NCI-H2196 treated with DMSO at 0.1 percent for 48 hours (cell line): ENCODE measurements around the gene IFITM2.
"Not testable (repeated sequence)": the region's sequence is repeated elsewhere in the genome, so short reads cannot be mapped to it uniquely, and the experiment has no call there.

ENCODE experiments used
- DNase-seq: peaks from one replicate; lab custom pipeline; 2025; ENCODE audit not compliant: unreplicated experiment; lab: John Stamatoyannopoulos, UW

Gene IFITM2

DNA sequence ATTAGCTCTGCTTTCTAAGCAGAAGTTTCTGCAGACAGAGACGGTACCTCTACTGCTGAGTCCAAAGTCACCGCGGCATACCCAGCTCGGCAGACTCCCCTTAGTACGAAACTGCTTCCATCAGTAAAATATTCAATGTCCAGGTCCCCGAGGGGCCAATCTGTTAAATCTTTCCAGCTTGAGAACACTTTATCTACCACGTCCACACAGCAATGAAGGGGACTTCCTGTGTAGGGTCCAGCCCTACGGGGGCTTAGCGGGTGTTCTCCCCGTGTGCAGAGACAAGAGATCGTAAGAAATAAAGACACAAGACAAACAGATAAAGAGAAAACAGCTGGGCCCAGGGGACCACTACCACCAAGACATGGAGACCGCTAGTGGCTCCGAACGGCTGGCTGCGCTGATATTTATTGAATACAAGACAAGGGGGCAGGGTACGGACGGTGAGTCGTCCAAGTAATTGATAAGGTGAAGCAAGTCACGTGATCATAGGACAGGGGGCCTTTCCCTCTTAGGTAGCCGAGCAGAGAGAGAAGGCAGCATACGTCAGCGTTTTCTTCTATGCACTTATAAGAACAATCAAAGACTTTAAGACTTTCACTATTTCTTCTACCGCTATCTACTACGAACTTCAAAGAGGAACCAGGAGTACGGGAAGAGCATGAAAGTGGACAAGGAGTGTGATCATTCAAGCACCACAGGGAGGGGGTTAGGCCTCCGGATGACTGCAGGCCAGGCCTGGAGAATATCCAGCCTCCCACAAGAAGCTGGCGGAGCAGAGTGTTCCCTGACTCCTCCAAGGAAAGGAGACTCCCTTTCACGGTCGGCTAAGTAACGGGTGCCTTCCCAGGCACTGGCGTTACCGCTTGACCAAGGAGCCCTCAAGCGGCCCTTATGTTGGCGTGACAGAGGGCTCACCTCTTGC lies 17.2 kb downstream of the IFITM2 start:
- not testable (repeated sequence) for DNase-seq

DNA sequence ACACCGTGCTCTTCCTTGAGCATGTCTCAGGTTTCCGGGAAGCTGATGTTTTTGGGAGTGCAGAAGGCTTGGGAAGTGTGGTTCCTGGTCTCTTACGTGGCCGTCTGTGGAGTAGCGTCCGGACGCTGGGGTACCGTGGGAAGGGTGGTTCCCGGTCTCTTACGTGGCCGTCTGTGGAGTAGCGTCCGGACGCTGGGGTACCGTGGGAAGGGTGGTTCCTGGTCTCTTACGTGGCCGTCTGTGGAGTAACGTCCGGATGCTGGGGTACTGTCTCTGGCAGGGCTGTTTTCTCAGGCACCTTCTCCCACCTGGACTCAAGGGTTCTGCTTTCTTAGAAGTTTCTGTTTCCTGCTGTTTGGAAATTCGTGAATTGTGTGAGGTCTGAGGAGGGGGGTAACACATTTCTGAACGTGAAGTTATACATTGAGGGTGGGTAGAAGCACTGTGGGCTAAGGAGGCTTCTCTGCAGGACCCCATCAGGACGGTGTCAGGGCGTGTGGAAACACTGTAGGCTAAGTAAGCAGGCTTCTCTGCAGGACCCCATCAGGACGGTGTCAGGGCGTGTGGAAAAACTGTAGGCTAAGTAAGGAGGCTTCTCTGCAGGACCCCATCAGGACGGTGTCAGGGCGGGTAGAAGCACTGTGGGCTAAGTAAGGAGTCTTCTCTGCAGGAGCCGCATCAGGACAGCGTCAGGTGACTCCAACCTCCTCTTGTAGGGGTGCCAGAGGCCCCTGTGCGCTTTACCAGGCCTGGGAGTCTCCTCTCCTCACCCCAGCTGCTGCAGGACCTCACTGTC lies 18.4 kb downstream of the IFITM2 start:
- no peak for DNase-seq

DNA sequence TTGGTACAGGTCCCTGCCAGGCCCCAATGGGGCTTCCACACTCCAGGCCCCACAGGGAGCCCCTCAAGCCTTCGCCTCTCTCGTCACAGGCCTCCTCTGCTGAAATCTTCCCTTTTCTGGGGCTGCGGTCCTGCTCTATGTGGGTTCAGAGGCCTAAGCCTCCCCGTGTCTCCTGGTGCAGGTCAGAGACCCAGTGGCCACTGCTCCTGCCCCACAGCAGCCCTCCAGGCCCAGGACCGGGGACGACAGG lies 18.9 kb downstream of the IFITM2 start:
- DNase-seq = no peak

DNA sequence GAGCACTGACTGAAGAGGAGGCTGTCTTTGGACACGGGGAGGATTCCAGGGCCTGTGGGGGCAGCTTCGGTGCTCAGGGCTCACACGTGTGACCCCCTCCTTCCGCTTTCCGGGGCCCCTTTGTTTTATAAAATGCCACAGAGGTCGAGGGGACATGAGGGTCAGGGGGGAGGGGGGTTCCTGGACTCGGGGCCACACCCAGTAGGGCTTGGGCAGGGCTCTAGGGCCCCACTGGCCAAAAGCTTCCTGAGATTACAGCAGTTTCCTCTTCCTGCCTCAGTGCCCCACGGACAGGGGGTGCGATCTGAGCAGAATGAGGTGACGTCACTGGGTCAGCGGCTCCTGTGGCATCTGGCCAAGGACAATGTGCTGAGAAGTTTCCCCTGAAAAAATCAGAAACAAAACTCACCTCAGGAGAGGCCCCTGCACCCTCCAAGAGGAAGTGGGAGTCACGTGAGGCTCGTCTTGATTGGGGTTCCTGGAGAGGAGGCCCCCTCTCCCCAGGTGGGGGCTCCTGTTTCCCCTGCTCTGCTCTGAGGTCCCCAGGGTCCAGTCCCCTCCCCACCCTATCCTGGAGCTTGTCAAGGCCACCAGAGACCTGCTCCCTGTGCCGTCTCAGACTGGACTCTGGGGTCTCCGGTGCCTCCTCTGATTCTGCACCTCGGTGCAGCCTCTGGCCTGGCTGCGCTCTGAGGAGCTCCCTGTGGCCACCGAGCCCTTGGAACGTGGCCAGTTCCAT lies 19.4 kb downstream of the IFITM2 start:
- DNase-seq = no peak

DNA sequence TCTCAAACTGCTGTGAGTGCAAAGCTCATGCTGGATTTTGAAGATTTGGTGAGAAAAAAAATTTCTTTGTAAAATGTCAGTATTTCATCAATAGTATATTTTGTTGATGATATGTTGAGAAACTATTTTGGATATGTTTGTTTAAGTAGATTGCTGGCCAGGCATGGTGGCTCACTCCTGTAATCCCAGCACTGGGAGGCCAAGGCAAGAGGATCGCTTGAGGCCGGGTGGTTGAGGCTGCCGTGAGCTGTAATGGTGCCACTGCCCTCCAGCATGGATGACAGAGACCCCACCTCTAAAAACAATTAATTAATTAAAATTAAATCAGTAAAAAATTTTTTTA lies 19.9 kb downstream of the IFITM2 start:
- DNase-seq = no peak

DNA sequence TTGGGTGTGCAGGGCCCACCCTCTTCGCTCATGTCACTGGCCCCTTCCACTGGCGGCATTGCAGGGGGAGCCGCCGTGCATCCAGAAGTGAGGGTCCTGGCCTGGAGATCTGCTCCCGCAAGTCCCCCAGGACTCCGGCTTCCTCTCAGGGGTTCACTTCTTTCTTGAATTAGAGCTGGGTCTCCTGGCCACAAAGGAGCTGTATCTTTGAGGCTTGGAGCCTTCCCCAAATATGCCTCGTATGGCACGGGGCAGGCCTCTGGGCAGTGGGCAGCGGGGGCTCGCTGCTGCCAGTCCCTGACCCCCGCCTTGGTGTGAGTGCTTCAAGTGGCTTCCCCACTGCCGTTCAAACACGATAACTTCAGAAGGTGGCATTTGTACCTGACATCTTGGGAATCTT lies 20.4 kb downstream of the IFITM2 start:
- DNase-seq = no peak

DNA sequence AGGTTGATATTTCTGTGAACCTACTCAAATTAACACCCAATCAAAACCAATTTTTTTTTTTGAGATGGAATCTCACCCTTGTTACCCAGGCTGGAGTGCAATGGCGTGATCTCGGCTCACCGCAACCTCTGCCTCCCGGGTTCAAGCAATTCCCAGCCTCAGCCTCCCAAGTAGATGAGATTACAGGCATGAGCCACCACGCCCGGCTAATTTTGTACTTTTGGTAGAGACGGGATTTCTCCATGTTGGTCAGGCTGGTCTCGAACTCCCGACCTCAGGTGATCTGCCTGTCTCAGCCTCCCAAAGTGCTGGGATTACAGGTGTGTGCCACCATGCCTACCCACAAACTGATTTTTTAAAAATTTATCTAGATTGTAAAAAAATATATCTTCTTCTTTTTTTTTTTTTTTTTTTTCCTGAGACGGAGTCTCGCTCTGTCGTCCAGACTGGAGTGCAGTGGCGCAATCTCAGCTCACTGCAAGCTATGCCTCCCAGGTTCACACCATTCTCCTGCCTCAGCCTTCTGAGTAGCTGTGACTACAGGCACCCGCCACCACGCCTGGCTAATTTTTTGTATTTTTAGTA lies 21.0 kb downstream of the IFITM2 start:
- not testable (repeated sequence) for DNase-seq

DNA sequence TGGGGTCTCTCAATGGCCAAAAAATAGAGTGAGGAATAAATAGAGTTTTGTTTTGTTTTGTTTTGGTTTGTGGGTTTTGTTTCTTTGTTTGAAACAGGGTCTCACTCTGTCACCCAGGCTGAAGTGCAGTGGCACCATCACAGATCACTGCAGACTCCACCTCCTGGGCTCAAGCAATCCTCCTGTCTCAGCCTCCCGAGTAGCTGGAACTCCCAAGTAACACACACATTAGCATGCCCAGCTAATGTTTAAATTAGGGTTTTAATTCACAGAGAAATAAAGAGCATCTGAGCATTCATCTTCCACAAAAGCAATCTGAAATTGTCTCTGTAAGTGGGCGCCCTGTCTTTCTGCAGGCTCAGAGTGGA lies 22.3 kb downstream of the IFITM2 start:
- no peak for DNase-seq

DNA sequence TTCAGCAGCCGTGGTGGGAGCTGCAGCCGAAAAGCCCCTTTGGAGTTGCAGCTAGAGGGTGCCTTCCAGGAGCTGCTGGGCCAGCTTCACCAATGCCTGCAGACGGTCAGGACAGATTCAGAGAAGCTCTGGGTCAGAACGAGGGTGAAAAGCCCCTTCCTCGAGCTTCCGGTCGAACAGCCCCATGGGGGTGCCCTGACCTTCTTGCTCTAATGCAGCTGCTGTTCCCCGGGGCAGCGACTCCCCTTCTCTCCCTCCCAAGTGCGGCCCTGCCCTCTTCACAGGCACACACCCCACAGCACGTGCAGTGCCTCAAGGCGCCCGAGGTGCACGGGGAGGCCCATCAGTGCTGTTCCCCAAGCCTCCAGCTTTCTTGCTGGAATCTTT lies 22.7 kb downstream of the IFITM2 start:
- no peak for DNase-seq

DNA sequence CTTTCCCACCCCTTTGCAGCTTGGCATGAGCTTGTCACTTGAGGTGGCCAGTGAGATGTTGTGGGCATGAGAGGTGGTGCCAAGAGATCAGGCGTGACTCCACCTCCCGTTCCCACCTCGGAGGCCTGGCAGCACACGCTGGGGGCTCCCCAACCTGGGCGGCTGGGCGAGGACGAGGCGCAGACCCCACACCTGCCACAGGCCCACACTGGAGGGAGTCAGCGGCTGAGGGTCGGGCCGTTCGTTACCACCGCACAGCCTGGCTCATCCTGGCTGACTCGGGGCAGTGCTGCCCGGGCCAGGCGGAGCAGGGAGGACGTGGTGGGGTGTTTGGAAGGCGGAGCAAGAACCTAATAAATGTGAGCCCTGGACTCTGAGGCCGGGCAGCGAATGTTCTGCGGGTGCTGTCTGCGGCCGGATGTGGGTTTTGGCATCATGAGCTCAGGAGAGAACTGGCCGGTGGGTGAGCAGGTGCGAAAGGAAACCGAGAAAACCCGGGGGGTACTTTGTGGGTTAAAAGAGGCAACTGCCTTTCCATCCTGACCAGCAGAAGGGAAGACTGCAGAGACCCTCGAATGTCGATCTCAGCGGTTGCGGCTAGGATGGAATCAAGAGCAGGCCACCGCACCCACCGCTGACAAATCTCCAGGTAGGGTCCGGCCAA lies 23.2 kb downstream of the IFITM2 start:
- no peak for DNase-seq

DNA sequence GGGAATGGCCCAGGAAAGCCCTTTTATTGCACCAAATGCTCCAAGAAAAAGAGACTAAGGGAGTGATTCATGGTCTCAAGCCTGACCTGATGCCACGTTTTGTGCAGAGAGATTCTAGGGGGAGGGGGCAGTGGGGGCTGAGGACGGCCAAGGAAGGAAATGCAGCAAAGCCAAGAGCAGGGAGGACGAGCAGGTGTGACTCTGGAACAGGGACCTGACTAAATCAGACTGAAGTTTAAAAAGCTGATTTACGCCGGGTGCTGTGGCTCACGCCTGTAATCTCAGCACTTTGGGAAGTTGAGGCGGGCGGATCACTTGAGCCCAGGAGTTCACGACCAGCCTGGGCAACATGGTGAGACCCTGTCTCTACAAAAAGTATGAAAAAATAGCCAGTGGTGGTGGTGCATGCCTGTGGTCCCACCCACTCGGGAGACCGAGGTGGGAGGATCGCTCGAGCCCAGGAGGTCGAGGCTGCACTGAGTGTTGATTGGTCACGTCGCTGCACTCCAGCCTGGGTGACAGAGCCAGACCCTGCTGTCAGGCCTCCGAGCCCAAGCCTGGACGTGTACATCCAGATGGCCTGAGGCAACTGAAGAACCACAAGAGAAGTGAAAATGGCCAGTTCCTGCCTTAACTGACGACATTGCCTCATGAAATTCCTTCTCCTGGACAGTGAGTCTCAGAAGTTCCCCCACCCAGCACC lies 23.9 kb downstream of the IFITM2 start:
- no peak for DNase-seq

DNA sequence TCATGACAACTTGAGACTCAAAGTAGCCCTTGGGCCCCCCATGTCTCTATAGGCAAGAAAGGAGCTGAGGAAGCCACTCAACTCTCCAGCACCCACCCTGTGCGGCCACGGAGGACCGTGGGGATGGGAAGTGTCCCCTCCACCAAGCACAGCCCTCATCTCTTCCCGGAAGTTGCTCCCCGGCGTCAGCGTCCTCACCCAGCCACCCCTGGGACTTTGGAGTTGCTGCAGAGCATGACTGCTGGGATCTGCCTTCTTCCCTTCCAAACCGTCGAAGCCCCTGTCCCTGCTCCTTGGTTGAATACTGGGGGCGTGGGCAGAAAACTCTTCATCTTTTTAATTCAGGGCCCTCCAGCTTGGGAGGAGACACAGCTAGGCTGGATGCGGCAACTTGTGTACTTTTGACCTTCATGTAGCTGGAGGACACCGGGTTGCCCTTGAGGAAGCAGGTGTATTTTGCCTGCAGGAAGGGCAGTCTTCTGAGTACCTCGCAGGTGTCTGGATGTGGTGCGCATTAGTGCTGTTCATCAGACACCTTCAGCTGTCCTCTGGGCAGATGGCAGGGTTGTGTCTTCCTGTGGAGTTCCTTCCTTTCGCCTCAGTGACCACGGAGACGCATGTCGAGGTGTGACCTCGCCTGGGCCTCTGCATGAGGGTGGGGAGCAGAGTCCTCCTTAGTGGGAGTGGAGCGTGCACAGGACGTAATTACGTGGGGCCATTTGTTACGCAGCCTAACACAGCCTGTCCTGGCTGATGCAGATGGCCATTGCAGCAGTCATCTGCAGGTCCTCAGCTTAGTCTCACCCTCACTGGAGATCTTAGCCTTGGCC lies 25.2 kb downstream of the IFITM2 start:
- no peak for DNase-seq

DNA sequence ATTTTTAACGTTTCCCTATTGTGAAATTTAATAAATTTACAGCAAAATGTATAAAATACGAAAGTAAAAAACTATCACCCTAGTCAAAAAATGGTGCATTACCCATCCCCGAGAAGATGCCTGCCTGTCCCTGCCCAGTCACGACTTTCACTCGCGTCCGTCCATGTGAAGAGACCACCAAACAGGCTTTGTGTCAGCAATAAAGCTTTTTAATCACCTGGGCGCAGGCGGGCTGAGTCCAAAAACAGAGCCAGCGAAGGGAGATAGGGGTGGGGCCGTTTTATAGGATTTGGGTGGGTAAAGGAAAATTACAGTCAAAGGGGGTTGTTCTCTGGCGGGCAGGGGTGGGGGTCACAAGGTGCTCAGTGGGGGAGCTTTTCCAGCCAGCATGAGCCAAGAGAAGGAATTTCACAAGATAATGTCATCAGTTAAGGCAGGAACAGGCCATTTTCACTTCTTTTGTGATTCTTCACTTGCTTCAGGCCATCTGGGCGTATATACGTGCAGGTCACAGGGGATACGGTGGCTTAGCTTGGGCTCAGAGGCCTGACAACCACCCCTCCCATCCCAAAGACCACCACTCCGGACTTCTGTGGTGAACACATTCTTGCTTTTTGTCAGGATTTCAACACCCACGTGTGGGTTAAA lies 26.1 kb downstream of the IFITM2 start:
- DNase-seq = not testable (repeated sequence)

DNA sequence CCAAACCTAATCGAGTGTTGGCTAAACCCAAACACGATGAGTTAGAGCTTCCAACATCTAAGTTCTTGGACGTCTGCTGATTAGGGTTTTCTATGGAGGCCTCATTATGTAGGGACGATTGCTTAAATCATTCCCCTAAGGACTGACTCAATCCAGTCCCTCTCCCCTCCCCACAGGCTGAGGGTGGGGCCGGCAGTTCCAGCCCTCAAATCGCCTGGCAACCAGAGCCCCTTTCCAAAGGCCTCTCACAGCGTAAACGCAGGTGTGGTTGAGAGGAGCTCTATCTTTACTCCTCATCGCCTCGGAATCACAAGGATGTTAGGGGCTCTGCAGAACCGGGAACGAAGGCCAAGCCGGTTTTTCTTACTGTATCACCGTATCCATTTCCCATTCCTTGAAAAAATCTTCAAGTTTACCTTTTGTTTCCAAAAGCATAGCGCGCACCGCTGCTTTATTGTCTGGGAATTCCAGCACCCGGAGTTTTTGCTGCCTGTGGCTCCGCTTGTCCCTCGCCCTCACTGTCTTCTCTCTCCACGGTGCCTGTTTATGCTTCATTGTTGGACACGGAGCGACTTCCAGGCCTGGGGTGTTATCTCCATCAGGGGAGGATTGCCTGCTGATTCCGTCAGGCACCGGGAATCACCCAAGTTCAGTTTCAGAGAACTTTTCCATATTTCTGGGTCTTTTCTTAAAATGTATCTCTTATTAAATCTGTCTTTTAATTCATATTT lies 26.8 kb downstream of the IFITM2 start:
- no peak for DNase-seq

DNA sequence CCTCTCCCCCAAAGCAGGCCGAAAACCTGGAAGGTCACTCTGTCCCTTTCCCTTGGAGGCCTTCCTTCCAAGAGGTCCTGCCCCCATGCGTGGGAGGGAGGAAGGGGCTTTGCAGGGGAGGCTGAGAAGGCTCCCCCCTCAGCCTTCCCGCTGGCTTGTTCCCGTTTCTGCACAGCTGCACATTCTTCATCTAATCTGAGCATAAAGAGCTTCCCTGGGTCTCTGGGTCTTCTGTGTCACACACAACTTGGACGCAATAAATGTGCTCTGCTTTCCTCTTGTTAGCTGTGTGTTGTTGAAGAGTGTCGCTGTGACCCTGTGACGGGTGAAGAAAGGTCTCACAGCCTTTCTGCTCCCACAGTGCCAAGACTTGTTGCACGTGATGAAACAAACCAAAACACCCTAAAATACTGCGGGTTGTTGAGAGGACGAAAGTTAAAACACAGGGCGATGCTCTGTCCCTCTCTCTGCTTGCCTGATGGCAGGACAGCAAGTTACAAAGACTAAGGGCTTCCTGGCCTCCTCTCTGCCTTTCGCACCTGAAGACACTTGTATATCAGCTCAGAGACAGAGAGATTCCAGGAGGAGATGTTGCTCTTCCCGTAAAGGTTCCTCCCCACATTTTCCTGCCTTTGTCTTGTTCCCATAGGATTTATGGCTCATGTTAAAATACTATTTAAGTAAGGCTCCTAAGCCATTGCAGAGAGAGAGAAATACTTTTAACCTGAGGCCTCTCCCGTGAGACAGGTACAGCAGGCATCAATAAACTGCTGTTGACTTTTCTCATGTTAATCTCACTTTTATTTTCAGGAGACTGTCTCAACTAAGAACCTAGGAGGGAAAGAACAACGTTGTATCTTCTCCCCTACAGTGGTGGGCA lies 28.4 kb downstream of the IFITM2 start:
- DNase-seq = no peak

DNA sequence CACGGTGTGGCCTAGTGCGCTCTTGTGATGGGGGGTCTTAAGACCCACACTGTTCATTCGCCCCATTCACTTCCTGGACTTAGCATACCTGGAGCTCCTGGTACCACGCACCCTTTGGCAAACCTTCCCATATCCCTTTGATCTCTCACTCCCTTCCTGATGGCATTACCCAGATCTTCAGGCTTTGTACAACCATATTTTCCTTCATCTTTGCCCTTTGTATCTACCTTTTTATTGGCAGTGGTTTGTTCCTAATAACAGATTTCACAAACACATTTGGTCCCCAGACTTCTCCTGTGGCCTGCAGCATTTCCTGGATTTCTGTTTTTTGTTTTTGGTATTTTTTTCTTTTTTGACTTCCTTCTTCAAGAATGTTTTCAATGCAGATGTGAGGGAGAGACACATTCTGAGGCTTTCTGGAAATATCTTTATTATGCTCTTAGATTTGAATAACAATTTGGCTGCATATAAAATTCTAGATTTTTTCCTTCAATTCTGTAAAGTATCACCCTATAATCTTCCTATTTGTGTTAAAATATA lies 29.1 kb downstream of the IFITM2 start:
- no peak for DNase-seq

DNA sequence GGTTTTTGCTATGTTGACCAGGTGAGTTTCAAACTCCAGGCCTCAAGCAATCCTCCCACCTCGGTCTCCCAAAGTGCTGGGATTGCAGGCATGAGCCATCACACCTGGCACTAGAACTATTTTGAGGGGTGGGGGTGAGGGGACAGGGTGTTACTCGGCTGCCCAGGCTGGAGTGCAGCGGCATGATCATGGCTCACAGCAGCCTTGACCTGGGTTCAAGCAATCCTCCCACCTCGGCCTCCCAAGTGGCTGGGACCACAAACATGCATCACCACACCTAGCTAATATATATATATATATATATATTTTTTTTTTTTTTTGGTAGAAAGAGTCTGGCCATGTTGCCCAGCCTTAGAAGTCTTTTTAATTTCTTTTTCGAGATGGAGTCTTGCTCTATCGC lies 30.1 kb downstream of the IFITM2 start:
- no peak for DNase-seq
